Ishikawa (cell line): ENCODE data around the gene HYCC1.

Experiments
- CEBPB ChIP-seq: IDR thresholded peaks from 2 replicates; pipeline ENCODE4 v1.6.1; 2012
- CREB1 ChIP-seq: IDR thresholded peaks from 2 replicates; pipeline ENCODE4 v1.6.1; 2012; ENCODE audit warnings: low read depth
- EGR1 ChIP-seq: IDR thresholded peaks from 2 replicates; pipeline ENCODE4 v1.6.1; 2012
- EP300 ChIP-seq: IDR thresholded peaks from 2 replicates; pipeline ENCODE4 v1.6.1; 2012; ENCODE audit warnings: borderline replicate concordance
- FOXM1 ChIP-seq: IDR thresholded peaks from 2 replicates; pipeline ENCODE4 v1.6.1; 2012; ENCODE audit warnings: low read depth, borderline replicate concordance
- NFIC ChIP-seq: IDR thresholded peaks from 2 replicates; pipeline ENCODE4 v1.6.1; 2012
- RAD21 ChIP-seq: IDR thresholded peaks from 2 replicates; pipeline ENCODE4 v1.6.1; 2012; ENCODE audit warnings: low read depth
- REST ChIP-seq: IDR thresholded peaks from 2 replicates; pipeline ENCODE4 v1.6.1; 2012; ENCODE audit warnings: low read depth, mild to moderate bottlenecking
- TAF1 ChIP-seq: IDR thresholded peaks from 2 replicates; pipeline ENCODE4 v1.6.1; 2012; ENCODE audit warnings: low read depth, mild to moderate bottlenecking
- TCF12 ChIP-seq: IDR thresholded peaks from 2 replicates; pipeline ENCODE4 v1.6.1; 2012; ENCODE audit warnings: low read depth
- TEAD4 ChIP-seq: IDR thresholded peaks from 2 replicates; pipeline ENCODE4 v1.6.1; 2012
- YY1 ChIP-seq: IDR thresholded peaks from 2 replicates; pipeline ENCODE4 v1.6.1; 2012; ENCODE audit warnings: low read depth
- ZBTB7A ChIP-seq: IDR thresholded peaks from 2 replicates; pipeline ENCODE4 v1.6.1; 2012; ENCODE audit warnings: low read depth
- TF ChIP-seq, protein P1 (sequence below): IDR thresholded peaks from 2 replicates; pipeline ENCODE4 v1.6.1; 2012
- TF ChIP-seq, protein P2 (sequence below): IDR thresholded peaks from 2 replicates; pipeline ENCODE4 v1.6.1; 2012

HYCC1 gene

GRCh38 chr7:23013715-23014649 lies at the start of gene HYCC1:
TSS of gene HYCC1 (minus strand) at chr7:23014130. CDS start at chr7:22991111, 23,019 bp downstream.
- TF ChIP-seq EP300 (no peak), REST (no peak), TEAD4 (no peak), YY1 (peak; percentile 70), ZBTB7A (no peak), TAF1 (peak; percentile 92), CEBPB (no peak), RAD21 (no peak), EGR1 (no peak), FOXM1 (no peak), NFIC (no peak), CREB1 (no peak), TCF12 (no peak)
- TF ChIP-seq, protein P1, sequence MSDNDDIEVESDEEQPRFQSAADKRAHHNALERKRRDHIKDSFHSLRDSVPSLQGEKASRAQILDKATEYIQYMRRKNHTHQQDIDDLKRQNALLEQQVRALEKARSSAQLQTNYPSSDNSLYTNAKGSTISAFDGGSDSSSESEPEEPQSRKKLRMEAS: peak; percentile 66
- TF ChIP-seq, protein P2, sequence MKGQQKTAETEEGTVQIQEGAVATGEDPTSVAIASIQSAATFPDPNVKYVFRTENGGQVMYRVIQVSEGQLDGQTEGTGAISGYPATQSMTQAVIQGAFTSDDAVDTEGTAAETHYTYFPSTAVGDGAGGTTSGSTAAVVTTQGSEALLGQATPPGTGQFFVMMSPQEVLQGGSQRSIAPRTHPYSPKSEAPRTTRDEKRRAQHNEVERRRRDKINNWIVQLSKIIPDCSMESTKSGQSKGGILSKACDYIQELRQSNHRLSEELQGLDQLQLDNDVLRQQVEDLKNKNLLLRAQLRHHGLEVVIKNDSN: no peak

DNA sequence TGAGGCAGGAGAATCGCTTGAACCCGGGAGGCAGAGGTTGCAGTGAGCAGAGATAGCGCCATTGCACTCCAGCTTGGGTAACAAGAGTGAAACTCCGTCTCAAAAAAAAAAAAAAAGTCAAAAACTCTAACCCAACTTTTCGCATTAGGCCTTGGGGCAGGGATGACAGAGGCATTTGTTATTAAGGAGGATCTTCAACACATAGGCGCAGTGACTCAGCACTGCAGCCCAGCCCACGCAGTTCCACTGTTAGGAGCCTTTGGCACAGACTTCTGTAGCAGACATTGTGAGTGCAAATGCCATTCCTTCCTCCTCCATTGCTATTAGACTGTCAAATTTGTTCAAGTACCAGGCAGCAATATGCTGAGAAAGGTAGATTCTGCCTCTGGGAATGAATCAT lies 48.5 kb upstream of the HYCC1 start:
- TF ChIP-seq, protein P2: no peak
- TF ChIP-seq EGR1: no peak
- no peak for TF ChIP-seq CREB1
- no peak for TF ChIP-seq REST
- TF ChIP-seq YY1: no peak
- TF ChIP-seq, protein P1: no peak

DNA sequence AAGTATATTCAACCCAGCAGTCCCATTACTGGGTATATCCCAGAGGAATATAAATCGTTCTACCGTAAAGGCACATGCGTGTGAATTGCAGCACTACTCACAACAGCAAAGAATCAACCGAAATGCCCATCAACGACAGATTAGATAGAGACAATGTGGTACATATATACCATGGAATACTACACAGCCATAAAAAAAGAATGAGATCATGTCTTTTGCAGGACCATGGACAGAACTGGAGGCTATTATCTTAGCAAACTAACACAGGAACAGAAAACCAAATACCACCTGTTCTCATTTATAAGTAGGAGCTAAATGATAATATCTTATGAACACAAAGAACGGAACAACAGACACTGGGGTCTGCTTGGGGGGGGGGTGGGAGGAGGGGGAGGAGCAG lies 47.4 kb upstream of the HYCC1 start:
- peak; percentile 58; the same call in 1 of the 2 replicates for TF ChIP-seq REST
- TF ChIP-seq NFIC: no peak

DNA sequence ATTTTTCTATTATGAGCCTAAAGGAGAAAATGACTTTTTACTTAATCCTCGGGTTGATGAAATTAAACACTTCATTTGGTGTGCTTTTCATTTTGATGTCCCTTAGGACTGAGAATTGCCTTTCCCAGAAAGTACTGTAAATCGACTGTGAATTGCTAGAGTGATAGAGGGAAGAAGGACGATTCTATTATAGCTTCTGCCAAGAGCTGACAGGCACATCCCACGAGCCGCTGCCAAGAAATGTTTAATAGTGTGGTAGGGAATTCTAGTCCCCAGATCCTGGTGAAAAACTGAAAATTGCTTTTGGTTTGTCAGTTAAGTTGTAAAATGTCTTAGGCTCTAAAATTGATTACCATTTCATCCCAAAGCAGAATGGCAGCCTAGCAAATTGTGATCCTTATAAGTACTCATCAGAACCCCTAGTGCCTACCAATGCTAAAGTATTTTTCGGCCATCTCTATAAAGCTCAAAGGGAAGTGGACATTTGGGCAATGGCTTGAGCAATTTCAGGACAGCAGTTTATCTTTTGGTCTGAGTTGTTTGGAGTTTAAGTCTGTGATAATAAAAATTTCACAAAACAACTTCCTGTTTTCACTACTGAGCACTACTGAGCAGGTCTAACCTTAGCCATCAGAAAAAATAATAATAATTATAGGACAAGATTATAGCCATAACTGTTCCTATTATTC lies 44.6 kb upstream of the HYCC1 start:
- no peak for TF ChIP-seq TCF12
- TF ChIP-seq CEBPB: no peak
- no peak for TF ChIP-seq EGR1
- TF ChIP-seq FOXM1: no peak
- TF ChIP-seq ZBTB7A: no peak
- TF ChIP-seq CREB1: no peak
- TF ChIP-seq, protein P1: no peak
- TF ChIP-seq EP300: no peak
- TF ChIP-seq RAD21: no peak
- no peak for TF ChIP-seq REST
- TF ChIP-seq TEAD4: no peak
- TF ChIP-seq, protein P2: no peak
